Adipose tissue (tissue), 3 donors: Measurements from ENCODE around the gene DIO2. TPM values are rescaled to one million over a fixed set of nuclear protein-coding genes. Genes with fewer than 3 reads are reported as not detected.

Experiments
- H3K27ac ChIP-seq: one replicate; pipeline ENCODE4 v1.5.1; 2013; ENCODE audit warnings: low read depth, low read length
- WGBS, 3 donors: extraction: QIAGEN DNeasy Blood & Tissue Kit; methylation state at CpG; one replicate each; pipeline ENCODE4 v1.1.7; 2013; 5-methylcytosine and 5-hydroxymethylcytosine counted together
- polyA plus RNA-seq, 3 donors: library from polyadenylated mRNA; stranded (reverse); fragments of 200-250 nt; gene quantifications; one replicate each; pipeline ENCODE4 v1.2.3, GENCODE V29; 2013
- donor health status: healthy with polysubstance abuse.
- donor health status: Bipolar disorder and iron deficiency.
- donor health status: healthy.

Gene DIO2
- polyA plus RNA-seq, 3 donors = 0.09 to 2.3 (median 1.3) TPM

GRCh38 chr14:80186301-80186800 is 25.0 kb downstream of the DIO2 start:
- H3K27ac ChIP-seq = no peak overlapping the region
- WGBS, 3 donors = 89 to 93% (median 91%) methylated on average over 9 of the region's 9 CpGs

- H3K27ac ChIP-seq = no peak overlapping the region
Measured at GRCh38 chr14:80176893-80177292, 34.4 kb downstream of the DIO2 start.

- 74 to 85% (median 76%) methylated on average over 3 of the region's 3 CpGs for WGBS, 3 donors
- H3K27ac ChIP-seq = no peak overlapping the region
Measured at GRCh38 chr14:80172375-80173051, 38.8 kb downstream of the DIO2 start.

GRCh38 chr14:80167793-80168448 is 43.4 kb downstream of the DIO2 start:
- H3K27ac ChIP-seq = no peak overlapping the region
- whole genome bisulfite sequencing, 3 donors = 55 to 84% (median 66%) methylated on average over 6 of the region's 6 CpGs

- no peak overlapping the region for H3K27ac ChIP-seq
- 79 to 86% (median 86%) methylated on average over 9 of the region's 9 CpGs for WGBS, 3 donors
Measured at GRCh38 chr14:80164991-80165721, 46.1 kb downstream of the DIO2 start.

- H3K27ac ChIP-seq = no peak overlapping the region
- 55 to 68% (median 63%) methylated on average over 1 of the region's 1 CpG for WGBS, 3 donors
Measured at GRCh38 chr14:80152763-80153162, 58.5 kb downstream of the DIO2 start.

GRCh38 chr14:80152166-80152565 is 59.1 kb downstream of the DIO2 start:
- H3K27ac ChIP-seq = no peak overlapping the region

GRCh38 chr14:80150301-80150700 is 61.0 kb downstream of the DIO2 start:
- WGBS, 3 donors = 81 to 96% (median 83%) methylated on average over 1 of the region's 1 CpG
- H3K27ac ChIP-seq = no peak overlapping the region
